Prostate gland (tissue), 2 donors: ENCODE measurements around the gene S1PR4.

Source experiments
- POLR2A ChIP-seq: fragments of 450-650 bp; IDR thresholded peaks from one replicate; pipeline ENCODE4 v1.6.1; 2016; ENCODE audit warnings: antibody characterized with exemption, mild to moderate bottlenecking
- POLR2AphosphoS5 ChIP-seq: sonication (generic); formaldehyde crosslinking; IDR thresholded peaks from one replicate; pipeline ENCODE4 v1.6.1; 2017; ENCODE audit warnings: antibody characterized with exemption
- TF ChIP-seq, protein P1 (sequence below), 4 experiments: fragments of 200-600 bp in 2 of 4; fragments of 450-650 bp in 2 of 4; sonication (generic) in 2 of 4; IDR thresholded peaks; 1 replicate in 3 of 4; 2 replicates in 1 of 4; pipeline ENCODE4 v1.5.1; 2016 to 2019; ENCODE audit warnings: antibody characterized with exemption in 4 of 4, mild to moderate bottlenecking in 2 of 4, moderate library complexity in 2 of 4

DNA sequence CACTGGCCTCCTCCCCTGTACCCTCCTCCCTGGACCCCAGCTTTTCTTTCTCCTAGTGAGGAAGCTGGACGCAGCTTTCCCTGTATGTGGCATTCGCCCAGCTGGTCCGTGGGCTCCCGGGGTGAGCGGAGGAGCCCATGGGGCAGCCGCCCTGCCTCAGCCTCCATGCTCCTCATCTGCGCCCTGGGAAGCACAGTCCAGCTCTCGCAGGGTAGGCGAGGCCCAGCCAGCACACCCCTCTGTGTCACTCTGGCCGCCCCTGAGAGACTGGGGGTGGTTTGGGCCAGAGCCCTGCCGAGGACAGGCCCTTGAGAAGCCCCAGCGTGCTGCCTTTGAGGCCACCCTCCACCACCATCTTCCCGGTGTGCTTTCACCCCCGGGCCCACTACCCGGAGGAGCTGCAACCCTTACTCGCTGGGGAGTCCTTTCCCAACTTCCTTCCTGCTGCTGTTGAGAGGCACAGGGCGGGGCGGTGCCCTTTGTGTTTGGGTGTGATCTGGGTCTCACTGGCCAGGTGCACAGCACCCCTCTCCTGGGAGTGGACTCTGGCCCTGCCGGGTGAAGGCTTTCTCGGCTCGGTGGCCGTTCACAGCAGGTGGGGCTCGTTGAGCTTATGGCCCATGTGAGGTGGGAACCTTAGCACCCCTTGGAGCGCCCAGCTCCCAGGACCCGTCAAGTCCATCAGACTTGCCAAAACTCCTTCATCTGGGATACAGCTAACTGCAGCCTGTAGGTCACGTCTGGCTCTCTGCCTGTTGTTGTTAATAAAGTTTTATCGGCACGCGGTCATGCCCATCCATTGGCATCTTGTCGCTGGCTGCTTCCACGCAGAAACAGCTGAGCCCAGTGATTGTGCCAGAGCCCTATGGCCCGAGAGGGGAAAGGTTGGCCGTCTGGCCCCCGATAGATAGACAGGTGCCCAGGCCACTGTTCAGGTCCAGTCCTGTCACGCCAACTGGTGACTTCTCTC, 10.3 kb downstream of the S1PR4 start:
- TF ChIP-seq, protein P1, sequence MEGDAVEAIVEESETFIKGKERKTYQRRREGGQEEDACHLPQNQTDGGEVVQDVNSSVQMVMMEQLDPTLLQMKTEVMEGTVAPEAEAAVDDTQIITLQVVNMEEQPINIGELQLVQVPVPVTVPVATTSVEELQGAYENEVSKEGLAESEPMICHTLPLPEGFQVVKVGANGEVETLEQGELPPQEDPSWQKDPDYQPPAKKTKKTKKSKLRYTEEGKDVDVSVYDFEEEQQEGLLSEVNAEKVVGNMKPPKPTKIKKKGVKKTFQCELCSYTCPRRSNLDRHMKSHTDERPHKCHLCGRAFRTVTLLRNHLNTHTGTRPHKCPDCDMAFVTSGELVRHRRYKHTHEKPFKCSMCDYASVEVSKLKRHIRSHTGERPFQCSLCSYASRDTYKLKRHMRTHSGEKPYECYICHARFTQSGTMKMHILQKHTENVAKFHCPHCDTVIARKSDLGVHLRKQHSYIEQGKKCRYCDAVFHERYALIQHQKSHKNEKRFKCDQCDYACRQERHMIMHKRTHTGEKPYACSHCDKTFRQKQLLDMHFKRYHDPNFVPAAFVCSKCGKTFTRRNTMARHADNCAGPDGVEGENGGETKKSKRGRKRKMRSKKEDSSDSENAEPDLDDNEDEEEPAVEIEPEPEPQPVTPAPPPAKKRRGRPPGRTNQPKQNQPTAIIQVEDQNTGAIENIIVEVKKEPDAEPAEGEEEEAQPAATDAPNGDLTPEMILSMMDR (IDR thresholded peaks at IDR 0.05) = no peak
- TF ChIP-seq POLR2A (no peak), POLR2AphosphoS5 (no peak)
